Left ventricle myocardium inferior (tissue), 1 donor: ENCODE measurements around the gene BCAP31. TPM values are rescaled to one million over a fixed set of nuclear protein-coding genes. Genes with fewer than 3 reads are reported as not detected.
"Not testable (repeated sequence)": the region's sequence is repeated elsewhere in the genome, so short reads cannot be mapped to it uniquely, and the experiment has no call there.

Experiments
- DNase-seq: peaks from one replicate; pipeline ENCODE4 v3.0.0-alpha.2; 2020
- H3K27ac ChIP-seq: fragments of 200-600 bp; replicated peaks from 2 replicates; pipeline ENCODE4 v1.8.0; 2021
- H3K27me3 ChIP-seq: fragments of 200-600 bp; 2 replicates; pipeline ENCODE4 v1.8.0; 2021; ENCODE audit warnings: low read depth
- H3K36me3 ChIP-seq: fragments of 200-600 bp; 2 replicates; pipeline ENCODE4 v1.8.0; 2021
- H3K4me1 ChIP-seq: fragments of 200-600 bp; 2 replicates; pipeline ENCODE4 v1.8.0; 2021
- H3K4me3 ChIP-seq: fragments of 200-600 bp; 2 replicates; pipeline ENCODE4 v1.8.0; 2021; ENCODE audit warnings: mild to moderate bottlenecking, moderate library complexity
- H3K9me3 ChIP-seq: fragments of 200-600 bp; replicated peaks from 2 replicates; pipeline ENCODE4 v1.8.0; 2021
- CTCF ChIP-seq: fragments of 200-600 bp; IDR thresholded peaks from 2 replicates; pipeline ENCODE4 v1.8.0; 2021; ENCODE audit warnings: antibody characterized with exemption, mild to moderate bottlenecking, borderline replicate concordance
- intact Hi-C: fragments of 100-400 bp; cut with micrococcal nuclease; formaldehyde crosslinking; loops from one replicate; pipeline ENCODE4 v1.11.0; 2022
- total RNA-seq: library from RNA; stranded (reverse); fragmentation: NEBNext Ultra II Directional; extraction: Animal tissue kit (Norgen Biotek cat#: 25700); gene quantifications from one replicate; pipeline ENCODE4 v1.2.1, GENCODE V29; 2021
- donor health status: DM: no; HTN: yes; CAD: no; lungs with severe emphysema.

The BCAP31 gene
- total RNA-seq, 1 donor from 2014 or later: 80.8 TPM

GRCh38 chrX:153746359-153746758, 22.2 kb upstream of the BCAP31 start:
- no peak for TF ChIP-seq CTCF
- H3K27ac ChIP-seq: no peak overlapping the region
- intact Hi-C loops: no loop called here
- H3K4me1 ChIP-seq: peaks cover 17% of the 10 kb centered on the region
- no peaks in the 10 kb centered on the region for H3K27me3 ChIP-seq
- no peaks in the 10 kb centered on the region for H3K9me3 ChIP-seq
- no peak for DNase-seq
- H3K4me3 ChIP-seq: no peak overlapping the region
- no peaks in the 10 kb centered on the region for H3K36me3 ChIP-seq

- H3K4me3 ChIP-seq, H3K27me3 ChIP-seq, intact Hi-C loops, H3K9me3 ChIP-seq, H3K36me3 ChIP-seq, H3K27ac ChIP-seq, DNase-seq: not testable (repeated sequence)
- H3K4me1 ChIP-seq: peaks cover 17% of the 10 kb centered on the region
These were observed 20.9 kb upstream of the BCAP31 start for GRCh38 chrX:153745067-153745433.

GRCh38 chrX:153744210-153745066, 20.3 kb upstream of the BCAP31 start:
- Histone ChIP-seq H3K27me3 (no peaks in the 10 kb centered on the region), H3K4me3 (peak overlapping the region; percentile 27), H3K9me3 (no peaks in the 10 kb centered on the region), H3K4me1 (peaks cover 17% of the 10 kb centered on the region), H3K27ac (no peak overlapping the region), H3K36me3 (no peaks in the 10 kb centered on the region)
- no peak for TF ChIP-seq CTCF
- no peak for DNase-seq
- intact Hi-C loops: no loop called here

GRCh38 chrX:153743468-153744209, 19.5 kb upstream of the BCAP31 start:
- H3K9me3 ChIP-seq, H3K27ac ChIP-seq, H3K36me3 ChIP-seq, H3K27me3 ChIP-seq, intact Hi-C loops: not testable (repeated sequence)
- Histone ChIP-seq H3K4me1 (peaks cover 17% of the 10 kb centered on the region), H3K4me3 (peak overlapping the region; percentile 27)
- DNase-seq: peak; percentile 52

- H3K4me1 ChIP-seq: peaks cover 17% of the 10 kb centered on the region
- H3K36me3 ChIP-seq, H3K27ac ChIP-seq, DNase-seq, H3K4me3 ChIP-seq, H3K9me3 ChIP-seq, intact Hi-C loops, H3K27me3 ChIP-seq: not testable (repeated sequence)
These were observed 18.7 kb upstream of the BCAP31 start for GRCh38 chrX:153742796-153743467.

GRCh38 chrX:153742111-153742510, 17.9 kb upstream of the BCAP31 start:
- intact Hi-C loops, H3K4me3 ChIP-seq, DNase-seq, H3K9me3 ChIP-seq, H3K27ac ChIP-seq, H3K27me3 ChIP-seq, H3K36me3 ChIP-seq: not testable (repeated sequence)
- peaks cover 17% of the 10 kb centered on the region for H3K4me1 ChIP-seq

GRCh38 chrX:153741446-153741845, 17.3 kb upstream of the BCAP31 start:
- peaks cover 9% of the 10 kb centered on the region for H3K36me3 ChIP-seq
- no peak for TF ChIP-seq CTCF

More at GRCh38 chrX:153741446-153741845, 17.3 kb upstream of the BCAP31 start:
- no peak overlapping the region for H3K27ac ChIP-seq
- H3K4me1 ChIP-seq: peaks cover 17% of the 10 kb centered on the region
- intact Hi-C loops: no loop called here
- H3K27me3 ChIP-seq: no peaks in the 10 kb centered on the region
- no peaks in the 10 kb centered on the region for H3K9me3 ChIP-seq
- no peak for DNase-seq
- H3K4me3 ChIP-seq: no peak overlapping the region
